GM19467 (cell line): Measurements from ENCODE around the gene INSRR.

Experiments
- ATAC-seq: cut with Tn5 transposase; IDR thresholded peaks from one replicate; pipeline ENCODE4 v1.9.1; 2021; ENCODE audit warnings: mild to moderate bottlenecking, moderate library complexity; ENCODE audit not compliant: unreplicated experiment

INSRR gene

DNA sequence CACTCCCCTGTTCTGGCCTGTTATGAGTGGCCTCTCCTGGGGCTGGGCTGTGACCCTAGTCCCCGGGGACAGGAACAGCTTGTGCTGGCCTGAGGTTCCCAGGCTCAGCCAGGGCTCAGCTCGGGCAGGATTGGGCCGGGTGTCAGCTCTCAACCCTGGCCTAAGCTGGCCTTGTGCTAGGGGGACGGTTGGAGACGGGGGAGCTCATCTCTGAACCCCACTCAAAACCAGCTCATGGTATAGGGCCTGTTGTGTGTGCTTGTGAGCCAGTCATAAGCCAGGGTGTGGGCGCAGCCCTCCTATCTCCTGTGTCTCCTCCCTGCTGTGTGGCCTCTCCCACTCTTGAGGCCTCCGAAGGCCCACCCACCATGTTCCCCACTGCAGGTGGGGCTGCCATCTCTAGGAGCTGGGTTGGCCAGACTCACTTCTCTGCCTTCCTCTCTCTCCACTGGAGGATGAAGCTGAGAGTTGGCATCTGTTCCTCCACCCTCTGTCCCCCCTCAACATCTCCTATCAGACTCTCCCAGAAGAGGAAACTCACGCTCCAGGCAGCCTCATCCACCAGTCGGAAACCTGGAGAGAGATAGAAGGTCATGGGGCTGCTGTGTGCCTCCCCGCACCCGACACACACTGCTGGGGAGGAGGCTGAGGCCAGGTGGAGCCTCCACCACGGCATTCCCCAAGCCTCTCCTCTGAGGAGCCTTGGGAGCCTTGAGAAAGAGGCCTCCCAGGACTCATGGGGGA lies 36.0 kb upstream of the INSRR start:
- ATAC-seq = no peak

DNA sequence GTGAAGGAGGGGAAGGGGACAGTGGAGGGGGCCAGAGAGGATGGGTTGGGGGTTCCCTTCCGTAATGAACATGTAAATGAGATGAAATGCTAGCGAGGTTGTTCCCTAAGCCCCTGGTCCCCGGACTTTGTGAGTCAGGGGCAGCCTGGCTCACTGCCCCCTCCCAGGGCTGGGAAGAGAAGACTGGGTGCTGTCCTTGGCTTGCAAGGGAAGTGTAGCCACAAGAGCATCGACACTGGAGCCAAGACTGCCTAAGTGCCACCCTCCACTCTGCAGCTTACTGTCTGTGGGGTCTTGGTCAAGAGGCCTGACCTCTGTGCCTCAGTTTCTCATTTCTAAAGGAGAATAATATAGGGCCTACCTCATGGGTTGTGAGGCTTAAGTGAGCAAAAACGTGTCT lies 35.1 kb upstream of the INSRR start:
- ATAC-seq = no peak

DNA sequence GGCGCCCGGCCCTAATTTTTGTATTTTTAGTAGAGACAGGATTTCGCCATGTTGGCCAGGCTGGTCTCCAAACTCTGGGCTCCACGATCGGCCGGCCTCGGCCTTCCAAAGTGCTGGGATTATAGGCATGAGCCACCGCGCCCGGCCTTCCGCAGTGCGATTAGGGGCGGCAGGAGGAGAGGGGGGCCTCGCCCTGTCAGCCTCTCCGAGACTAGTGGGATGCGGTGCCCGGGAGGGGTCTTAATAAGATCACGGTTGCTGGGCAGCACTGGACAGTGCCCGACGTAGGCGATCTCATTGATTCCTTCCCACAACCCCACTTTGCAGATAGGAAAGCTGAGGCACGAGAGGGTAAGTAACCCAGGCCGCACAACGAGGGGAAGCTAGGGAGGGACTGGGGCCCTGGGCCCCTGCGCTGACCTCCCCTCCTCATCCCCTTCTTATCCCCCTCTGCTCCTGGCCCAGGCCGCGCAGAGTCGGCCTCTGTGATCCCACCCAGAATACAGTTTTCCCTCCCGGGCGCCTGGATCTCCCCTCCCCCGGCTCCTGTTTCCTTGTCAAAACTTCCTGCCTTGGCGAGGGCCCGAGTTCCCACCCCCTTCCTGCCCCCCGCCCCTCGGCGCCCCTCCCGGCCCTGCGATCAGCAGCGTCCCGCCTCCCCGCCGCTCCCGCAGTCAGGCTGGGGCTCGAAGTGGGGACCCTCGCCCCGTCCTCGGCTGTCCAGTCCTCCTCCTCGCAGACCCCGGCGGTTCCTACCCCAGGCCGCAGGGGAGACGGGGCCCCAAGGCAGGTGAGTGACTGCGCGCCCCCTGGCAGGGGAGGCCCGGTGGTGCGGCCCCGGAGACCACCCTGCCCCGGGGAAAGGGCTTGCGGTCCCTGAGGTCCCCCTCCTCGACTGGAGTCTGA lies 34.4 kb upstream of the INSRR start, which contains the start of gene PEAR1:
PEAR1 (plus strand) TSS at position 671 of the 906 bp plus-strand sequence. CDS start 10,209 bp downstream, outside the sequence.
- no peak for ATAC-seq

DNA sequence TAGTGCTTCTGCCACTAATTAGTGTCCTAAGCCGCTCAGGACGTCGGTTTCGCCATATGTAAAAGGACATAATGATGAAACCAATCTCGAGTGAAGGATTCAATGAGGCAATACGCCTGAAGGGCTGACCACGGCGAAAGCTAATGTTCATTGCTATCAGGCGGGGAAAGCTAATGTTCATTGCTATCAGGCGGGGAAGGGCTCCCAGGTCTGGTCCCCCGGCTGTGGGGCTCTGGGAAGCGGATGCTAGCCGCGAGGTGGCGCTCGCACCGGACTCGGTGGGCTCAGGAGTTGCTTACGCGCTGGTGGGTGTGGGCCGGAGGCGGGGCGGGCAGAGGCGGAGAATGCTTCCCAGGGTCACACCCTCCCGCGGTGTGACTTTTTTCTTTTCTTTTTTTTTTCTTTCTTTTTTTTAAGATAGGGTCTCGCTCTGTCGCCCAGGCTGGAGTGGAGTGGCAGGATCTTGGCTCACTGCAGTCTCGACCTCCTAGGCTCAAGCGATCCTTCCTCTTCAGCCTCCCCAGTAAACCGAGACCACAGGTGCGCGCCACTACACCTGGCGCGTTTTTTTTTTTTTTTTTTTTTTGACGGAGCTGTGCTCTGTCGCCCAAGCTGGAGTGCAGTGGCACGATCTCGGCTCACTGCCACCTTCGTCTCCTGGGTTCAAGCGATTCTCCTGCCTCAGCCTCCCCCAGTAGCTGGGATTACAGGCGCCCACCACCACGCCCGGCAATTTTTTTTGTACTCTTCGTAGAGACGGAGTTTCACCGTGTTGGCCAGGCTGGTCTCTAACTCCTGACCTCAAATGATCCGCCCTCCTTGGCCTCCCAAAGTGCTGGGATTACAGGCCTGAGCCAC lies 33.5 kb upstream of the INSRR start:
- no peak for ATAC-seq

DNA sequence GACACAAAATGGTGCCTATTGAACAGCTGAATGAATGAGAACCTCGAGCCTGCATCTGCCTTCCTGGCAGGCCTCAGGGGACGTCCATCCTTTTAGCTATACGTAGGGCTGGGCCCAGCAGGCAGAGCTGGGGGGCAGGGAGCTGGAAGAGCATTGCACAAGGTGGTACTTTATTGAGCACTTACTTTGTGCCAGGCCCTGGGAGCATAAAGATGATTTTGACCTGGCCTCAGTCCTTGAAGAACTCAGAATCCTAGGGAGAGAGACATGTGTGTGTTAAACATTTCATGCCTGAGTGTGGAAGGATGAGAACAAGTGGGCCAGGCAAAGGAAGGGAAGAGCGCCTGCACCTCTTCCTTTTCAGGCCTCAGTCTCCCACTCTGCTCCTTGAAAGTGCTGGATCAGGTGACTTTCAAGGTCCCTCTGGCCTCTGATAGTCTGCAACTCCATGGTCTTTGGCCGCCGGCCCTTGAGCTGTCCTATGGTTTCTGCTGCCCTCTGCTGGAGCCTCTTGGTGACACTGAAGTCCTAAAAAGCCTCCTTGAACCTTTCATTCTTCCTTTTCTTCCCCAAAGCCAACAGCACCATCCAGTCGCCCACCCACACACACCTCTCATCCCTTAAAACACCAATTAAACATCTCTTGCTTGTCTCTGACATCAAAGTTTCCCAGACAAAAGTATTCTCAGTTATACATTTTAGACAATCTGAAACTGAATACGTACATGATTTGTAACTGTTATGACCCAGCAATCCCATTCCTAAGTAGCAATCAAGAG lies 31.1 kb upstream of the INSRR start:
- no peak for ATAC-seq

DNA sequence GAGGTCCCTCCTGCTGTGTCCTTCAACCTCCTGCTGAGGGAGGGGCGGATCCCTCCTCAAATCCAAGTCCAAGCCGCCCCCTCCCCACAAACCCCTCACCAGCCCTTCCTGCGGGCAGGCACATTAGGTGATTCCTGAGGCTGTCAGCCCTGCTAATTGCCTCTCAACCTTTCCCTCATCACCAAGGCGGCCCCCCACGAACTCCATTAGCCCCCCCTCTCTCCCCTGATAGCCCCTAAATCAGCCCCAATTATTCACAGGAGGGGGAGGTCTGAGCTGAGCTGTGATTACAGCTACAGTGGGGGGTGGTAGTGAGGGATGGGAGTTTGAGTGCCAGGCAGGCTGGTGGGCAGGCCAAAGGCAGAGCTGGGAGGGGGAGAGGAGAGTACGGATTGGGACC lies 28.8 kb upstream of the INSRR start:
- no peak for ATAC-seq

DNA sequence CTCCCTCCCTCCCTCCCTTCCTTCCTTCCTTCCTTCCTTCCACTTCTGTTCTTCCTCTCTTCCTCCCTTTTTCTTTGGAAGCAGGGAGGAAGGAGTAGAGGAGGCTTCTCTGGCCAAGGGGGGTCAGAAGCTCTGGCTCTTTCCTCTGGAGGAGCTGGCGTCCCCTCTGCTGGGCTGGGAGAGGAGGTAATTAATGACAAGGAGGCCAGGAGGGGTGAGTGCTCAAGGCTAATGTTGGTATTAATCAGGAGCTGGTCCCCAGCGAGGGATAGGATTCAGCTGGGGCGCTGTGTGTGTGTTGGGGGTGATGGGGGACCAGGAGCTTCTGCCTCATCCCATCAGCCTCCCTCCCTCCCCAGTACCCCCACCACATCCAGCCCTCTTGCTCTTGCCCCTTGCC lies 28.4 kb upstream of the INSRR start:
- no peak for ATAC-seq

DNA sequence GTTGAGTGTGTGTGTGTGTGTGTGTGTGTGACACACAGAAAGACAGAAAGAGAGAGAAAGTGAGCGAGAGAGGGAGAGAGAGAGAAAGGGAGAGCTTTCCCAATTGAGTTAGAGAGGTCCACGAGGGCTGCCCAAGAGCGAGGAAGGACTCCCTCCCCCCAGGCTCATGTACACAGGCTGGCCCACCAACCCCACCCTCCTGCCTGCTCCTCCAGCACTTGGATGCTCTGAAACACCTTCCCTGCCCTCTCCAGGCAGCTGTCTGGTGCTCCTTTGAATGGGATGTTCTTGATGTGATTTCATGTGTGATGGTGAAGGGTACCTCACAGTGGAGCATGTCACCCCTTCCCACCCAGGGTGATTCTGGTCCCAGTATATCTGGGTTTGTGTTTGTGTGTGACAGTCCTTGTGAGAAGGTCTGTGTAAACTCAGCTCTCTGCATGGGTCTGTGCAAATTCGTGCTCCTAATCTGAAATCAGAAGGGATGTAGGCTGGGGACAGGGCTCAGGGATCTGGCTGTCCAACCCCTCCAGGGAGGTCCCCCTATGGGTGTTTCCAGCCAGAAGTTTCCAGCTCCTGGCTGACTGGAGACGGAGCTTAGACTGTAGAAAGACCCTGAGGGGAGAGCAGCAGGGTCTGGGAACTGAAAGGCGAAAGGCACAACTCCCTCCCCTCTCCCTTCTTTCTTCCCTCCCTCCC lies 27.8 kb upstream of the INSRR start:
- ATAC-seq = no peak

DNA sequence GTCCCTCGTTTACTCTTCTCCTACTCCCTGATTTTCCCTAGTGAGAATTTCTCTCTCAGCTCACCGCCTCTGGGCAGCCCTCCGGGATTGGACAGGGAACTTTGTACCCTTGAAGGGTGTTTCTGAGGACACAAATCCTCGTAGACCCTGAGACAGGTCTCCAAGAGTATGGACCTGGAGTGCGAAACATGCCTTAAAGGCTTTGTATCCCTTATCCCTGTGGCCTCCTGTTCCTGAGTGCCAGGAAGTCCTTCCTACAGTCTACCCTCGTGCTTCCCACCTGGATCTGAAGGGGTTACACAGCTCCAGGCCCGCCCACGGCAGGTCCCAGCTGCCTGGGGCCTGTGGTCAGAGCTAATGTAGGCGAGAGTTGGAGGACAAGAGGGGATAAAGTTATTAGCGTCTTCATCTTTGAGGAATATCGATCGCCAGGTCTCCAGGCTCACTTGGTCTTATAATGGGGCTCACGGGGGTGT lies 27.0 kb upstream of the INSRR start:
- no peak for ATAC-seq

DNA sequence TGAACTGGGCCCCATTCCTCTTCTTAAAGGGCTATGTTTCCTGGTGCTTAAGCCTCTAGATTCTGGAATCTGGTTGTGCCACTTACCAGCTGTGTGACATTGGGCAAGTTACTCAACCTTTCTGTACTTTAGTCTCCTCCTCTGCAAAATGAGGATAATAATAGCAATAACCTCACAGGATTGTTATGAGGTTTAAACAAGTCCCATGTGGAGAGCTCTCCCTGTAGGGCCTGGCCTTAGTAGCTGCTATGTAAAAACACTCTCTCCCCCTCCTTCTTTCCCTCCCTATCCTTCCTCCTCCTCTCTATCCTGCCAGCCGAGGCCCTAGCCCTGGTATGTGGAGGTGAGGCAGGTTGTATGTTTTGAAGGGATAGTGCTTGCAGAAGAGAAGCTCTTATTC lies 26.4 kb upstream of the INSRR start:
- ATAC-seq = no peak

DNA sequence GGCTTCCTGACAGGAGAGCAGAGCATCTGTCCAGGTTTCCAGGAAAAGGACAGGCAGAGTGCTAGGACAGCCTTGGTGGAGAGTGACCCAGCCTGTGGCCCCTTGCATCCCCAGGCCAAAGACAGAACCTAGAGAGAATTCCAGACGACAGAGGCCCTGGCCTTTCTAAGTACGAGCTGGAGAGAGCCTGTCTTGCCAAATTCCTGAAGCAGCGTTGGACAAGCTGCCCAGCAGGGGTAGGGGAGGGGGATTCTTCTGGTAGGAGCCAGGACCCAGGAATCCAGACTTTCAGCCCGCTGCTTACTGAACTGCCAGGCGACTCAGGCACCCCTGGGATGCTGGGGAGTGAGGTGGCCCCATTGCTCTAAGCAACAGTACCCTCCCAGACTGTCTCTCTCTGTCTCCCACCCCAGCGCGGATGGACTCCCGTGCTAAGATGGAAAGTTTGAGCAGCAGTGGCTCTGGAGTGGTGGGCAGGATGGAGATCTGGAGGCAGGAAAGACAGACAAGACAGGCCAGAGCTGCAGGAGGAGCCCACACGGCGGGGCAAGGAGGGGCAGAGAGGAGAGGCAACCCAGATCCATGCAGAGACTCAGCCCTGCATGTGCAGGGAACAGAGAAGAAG lies 25.8 kb upstream of the INSRR start:
- ATAC-seq = no peak

DNA sequence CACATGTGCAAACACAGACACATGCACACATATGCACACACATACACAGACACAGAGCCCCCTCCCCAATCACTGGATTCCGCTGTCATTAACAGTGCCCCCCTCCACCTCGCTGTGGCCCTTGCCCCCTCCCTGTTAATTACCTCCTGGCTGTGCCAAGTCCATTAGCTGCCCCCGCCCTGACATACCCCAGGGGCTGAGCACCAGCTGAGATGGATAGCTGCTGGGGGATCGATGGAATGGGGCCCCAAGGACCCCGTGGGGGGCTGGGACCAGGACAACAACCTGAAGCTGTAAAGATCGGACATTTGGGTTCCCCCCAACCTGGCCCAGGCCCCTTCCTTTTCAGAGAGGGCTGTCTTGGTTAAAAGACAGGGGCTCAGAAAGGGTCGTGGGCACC lies 25.0 kb upstream of the INSRR start:
- ATAC-seq = no peak

DNA sequence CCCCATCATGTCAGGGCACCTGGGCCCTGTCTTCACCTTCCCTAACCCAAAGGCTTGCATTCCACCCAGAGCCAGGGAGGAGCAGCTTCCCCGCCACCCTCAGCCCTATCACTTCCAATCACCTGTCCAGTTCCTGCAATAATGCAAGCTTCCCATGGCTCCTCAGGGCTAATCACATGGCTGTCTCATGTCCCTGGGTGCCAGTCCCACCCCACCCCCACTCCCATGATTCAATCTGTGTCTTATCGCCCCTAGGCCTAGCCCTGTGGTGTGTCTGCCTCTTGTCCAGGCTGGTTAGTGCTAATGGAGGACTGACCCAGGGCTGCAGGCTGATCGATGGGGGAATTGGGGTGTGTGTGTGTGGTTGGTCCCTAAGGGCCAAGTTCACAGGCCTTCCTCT lies 23.6 kb upstream of the INSRR start:
- ATAC-seq = no peak

DNA sequence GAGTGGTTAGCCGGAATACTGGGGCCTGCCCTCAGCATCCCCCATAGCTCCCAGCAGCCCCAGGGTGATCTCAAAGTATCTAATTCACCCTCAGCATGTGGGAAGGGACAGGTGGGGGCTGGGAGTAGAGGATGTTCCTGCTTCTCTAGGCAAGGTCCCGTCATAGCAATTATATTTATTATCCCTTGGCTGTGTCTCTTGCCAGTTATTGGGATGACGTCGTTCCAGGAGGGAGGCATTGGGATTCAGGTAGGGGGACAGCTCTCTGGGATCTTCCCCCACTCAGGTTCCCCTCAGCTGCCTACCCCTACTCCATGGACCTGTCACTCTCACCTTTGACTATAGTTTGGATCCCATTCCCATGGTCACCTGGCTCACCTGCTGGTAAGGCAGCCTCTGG lies 22.7 kb upstream of the INSRR start:
- no peak for ATAC-seq

DNA sequence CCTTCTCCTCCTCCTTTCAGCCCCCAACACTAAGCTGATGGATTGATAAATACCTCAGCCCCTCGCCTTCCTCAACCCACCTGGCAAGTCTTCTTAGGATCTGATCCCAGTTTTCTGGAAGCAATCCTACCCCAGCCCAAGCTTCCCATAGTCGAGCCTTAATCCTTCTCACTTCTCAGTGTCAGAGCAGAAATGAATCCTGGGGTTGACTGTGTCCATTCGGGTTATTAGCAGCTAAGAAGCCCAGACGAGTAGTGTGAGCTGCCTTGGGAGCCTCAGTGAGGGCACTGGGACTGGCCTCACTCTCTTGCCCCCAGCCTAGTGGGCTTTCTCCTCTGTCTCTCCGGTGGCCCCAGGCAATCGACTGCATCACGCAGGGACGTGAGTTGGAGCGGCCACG lies 22.2 kb upstream of the INSRR start:
- no peak for ATAC-seq

DNA sequence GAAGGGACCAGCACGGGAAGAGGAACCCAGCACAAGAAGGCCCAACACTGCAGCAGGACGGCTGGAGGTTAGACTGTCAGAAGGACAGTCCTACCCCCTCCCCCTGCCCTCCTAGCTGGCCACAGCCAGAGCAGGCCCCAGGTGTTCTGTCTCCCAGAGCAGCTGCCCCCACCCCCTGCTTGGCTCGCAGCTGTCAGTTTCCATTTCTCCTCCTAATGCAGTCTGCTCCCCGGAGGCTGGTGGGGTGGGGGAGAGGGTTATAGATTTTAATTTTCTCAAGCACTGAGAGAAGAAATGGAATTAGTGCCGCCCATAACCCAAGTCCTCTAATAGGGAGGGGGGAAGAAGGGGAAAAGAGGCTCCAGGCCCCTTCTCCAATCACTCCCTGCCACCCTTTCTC lies 21.6 kb upstream of the INSRR start:
- ATAC-seq = no peak

DNA sequence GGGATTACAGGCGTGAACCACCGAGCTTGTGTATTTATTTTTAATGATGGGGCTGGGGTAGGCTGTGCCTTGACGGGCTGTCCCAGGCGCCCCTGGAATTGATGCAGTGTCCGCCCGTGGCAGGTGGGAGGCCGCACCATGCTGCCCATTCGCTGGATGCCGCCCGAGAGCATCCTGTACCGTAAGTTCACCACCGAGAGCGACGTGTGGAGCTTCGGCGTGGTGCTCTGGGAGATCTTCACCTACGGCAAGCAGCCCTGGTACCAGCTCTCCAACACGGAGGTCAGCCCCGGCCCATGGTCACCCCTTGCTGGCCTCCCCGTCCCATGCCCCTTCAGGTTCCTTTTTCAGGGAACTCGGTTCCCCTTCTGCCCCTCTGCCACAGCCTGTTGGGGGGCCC lies 21.0 kb upstream of the INSRR start:
- ATAC-seq = no peak

DNA sequence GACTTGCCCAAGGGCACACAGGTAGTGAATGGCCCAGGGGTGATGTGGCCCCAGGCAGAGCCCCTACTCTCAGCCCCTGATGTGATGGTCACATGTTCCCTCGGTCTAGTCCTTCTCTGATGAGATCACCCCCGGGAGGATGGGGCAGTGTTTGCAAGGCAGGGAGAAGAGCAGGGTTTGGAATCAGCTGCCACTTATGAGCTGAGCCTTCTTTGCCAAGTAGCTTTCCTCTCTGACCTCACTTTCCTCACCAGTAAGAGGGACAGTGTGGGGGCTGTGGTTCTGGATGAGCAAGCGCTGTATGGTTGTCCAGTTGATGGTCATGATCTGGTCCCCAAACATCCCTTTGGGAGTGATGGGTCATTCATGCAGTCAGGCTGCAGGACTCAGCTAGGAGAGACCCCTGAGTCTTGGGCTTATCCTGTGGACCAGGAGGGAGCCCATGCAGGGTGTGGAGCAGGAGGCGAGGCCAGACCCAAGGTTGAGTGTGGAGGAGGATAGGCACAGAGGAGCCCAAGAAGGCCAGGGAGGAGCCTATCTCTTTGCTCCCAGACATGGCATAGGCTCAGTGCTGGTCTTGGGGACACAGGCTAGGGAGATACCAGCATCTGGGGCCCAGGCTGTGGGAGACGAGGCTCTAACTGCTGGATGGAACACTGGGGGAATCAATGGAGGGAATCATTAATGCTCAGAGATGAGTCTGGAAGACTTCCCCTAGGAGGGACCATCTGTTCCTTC lies 18.7 kb upstream of the INSRR start:
- ATAC-seq = no peak

DNA sequence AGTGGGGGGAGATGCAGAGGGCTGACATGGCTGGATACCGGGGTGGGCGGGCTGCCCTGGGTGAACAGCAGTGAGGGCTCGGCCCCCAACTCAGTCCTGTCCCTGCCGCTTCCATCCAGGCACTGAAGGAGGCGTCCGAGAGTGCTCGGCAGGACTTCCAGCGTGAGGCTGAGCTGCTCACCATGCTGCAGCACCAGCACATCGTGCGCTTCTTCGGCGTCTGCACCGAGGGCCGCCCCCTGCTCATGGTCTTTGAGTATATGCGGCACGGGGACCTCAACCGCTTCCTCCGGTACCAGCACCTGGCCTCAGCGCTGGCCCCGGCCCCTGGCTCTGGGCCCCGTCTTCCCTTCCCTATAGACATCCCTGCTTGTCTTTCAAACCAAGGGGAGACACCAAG lies 17.4 kb upstream of the INSRR start:
- ATAC-seq = no peak
